Psoas muscle (tissue), 8 donors: ENCODE data around the gene PSMB7. TPM values are rescaled to one million over a fixed set of nuclear protein-coding genes. Genes with fewer than 3 reads are reported as not detected.

Experiments used
- ATAC-seq, 4 donors: fragments of 200-7000 bp; cut with Tn5 transposase; one replicate each; pipeline ENCODE4 v1.9.1; 2020; ENCODE audit warnings: moderate library complexity in 3 of 4, mild to moderate bottlenecking in 2 of 4
- DNase-seq, 2 donors: peaks; one replicate each; pipeline ENCODE4 v3.0.0-alpha.2; 2020
- H3K27ac ChIP-seq: fragments of 200-600 bp; one replicate; pipeline ENCODE4 v1.8.0; 2022
- H3K27me3 ChIP-seq, 3 donors: fragments of 200-600 bp in 1 of 3; one replicate each; pipeline versions ENCODE4 v1.6.1 to v1.8.0; 2013 to 2022; ENCODE audit warnings: low read length in 2 of 3, mild to moderate bottlenecking in 2 of 3, moderate library complexity in 1 of 3; ENCODE audit not compliant: insufficient read depth in 3 of 3
- H3K36me3 ChIP-seq, 2 donors: fragments of 200-600 bp in 1 of 2; one replicate each; pipeline versions ENCODE4 v1.6.1 to v1.8.0; 2013 to 2022; ENCODE audit warnings: low read depth in 1 of 2, mild to moderate bottlenecking in 1 of 2, moderate library complexity in 1 of 2; ENCODE audit not compliant: insufficient read depth in 1 of 2
- H3K4me1 ChIP-seq: fragments of 200-600 bp; one replicate; pipeline ENCODE4 v1.8.0; 2022
- H3K4me3 ChIP-seq: fragments of 200-600 bp; one replicate; pipeline ENCODE4 v1.8.0; 2022; ENCODE audit warnings: mild to moderate bottlenecking
- H3K9me3 ChIP-seq: fragments of 200-600 bp; one replicate; pipeline ENCODE4 v1.8.0; 2022
- CTCF ChIP-seq: fragments of 200-600 bp; IDR thresholded peaks from one replicate; pipeline ENCODE4 v1.8.0; 2022; ENCODE audit warnings: antibody characterized with exemption
- WGBS, 3 donors: extraction: QIAGEN DNeasy Blood & Tissue Kit; methylation state at CpG; one replicate each; pipeline versions ENCODE4 v1.1.6 to v1.1.7; 2013; 5-methylcytosine and 5-hydroxymethylcytosine counted together
- intact Hi-C, 2 donors: fragments of 100-400 bp; cut with DNase I; formaldehyde crosslinking; loops; one replicate each; pipeline versions ENCODE4 v1.11.0 to v1.14.2; 2022
- polyA plus RNA-seq, 3 donors: library from polyadenylated mRNA; stranded (reverse); fragments of 200-250 nt; gene quantifications; one replicate each; pipeline ENCODE4 v1.2.3, GENCODE V29; 2013
- total RNA-seq, 4 donors: library from RNA; stranded (reverse); fragmentation: NEBNext Ultra II Directional in 2 of 4; extraction: Animal tissue kit (Norgen Biotek cat#: 25700) in 2 of 4; gene quantifications; one replicate each; pipeline versions ENCODE4 v1.2.1 to v1.2.4, GENCODE V29; 2021 to 2023
- donor health status: healthy with polysubstance abuse.
- donor health status: DM: no; HTN: no; CAD: no; lungs with moderate emphysema.
- donor health status: Bipolar disorder and iron deficiency.
- donor health status: healthy.
- donor health status: DM: yes; HTN: yes; CAD: no.
- donor health status: DM: no; HTN: no; CAD: no.
- donor health status: DM: no; HTN: no; CAD: no.
- donor health status: DM: yes; HTN: yes; CAD: no.

Gene PSMB7
- total and polyA plus RNA-seq, 7 donors: 144 to 421 (median 189) TPM

GRCh38 chr9:124348831-124349230, 66.4 kb downstream of the PSMB7 start:
- intact Hi-C loops: no loop called here
- H3K4me1 ChIP-seq: no peaks in the 10 kb centered on the region

GRCh38 chr9:124348363-124348762, 66.9 kb downstream of the PSMB7 start:
- H3K4me3 ChIP-seq: no peak overlapping the region
- DNase-seq: no peak
- WGBS, 3 donors: 87 to 93% (median 91%) methylated on average over 3 of the region's 3 CpGs
- H3K4me1 ChIP-seq: peaks cover 2% of the 10 kb centered on the region
- no peak for ATAC-seq
- H3K36me3 ChIP-seq: peaks cover 0 to 88% of the 10 kb centered on the region in 2 donors
- no peak for TF ChIP-seq CTCF
- intact Hi-C loops: no loop called here
- H3K9me3 ChIP-seq: no peaks in the 10 kb centered on the region
- H3K27me3 ChIP-seq: no peaks in the 10 kb centered on the region
- H3K27ac ChIP-seq: no peak overlapping the region

More at GRCh38 chr9:124348831-124349230, 66.4 kb downstream of the PSMB7 start:
- no peak overlapping the region for H3K27ac ChIP-seq
- no peak for TF ChIP-seq CTCF
- 88 to 89% (median 89%) methylated on average over 12 of the region's 12 CpGs for WGBS, 3 donors
- H3K36me3 ChIP-seq: peaks cover 1 to 92% of the 10 kb centered on the region in 2 donors
- DNase-seq: peak in 1 of 2 donors; percentile 30
- H3K27me3 ChIP-seq: no peaks in the 10 kb centered on the region
- no peak overlapping the region for H3K4me3 ChIP-seq
- peak in 1 of 4 donors; percentile 9 for ATAC-seq
- no peaks in the 10 kb centered on the region for H3K9me3 ChIP-seq

- Histone ChIP-seq H3K27ac (no peak overlapping the region), H3K36me3 (peaks cover 0 to 84% of the 10 kb centered on the region in 2 donors), H3K4me1 (peaks cover 3% of the 10 kb centered on the region), H3K9me3 (no peaks in the 10 kb centered on the region), H3K4me3 (no peak overlapping the region), H3K27me3 (no peaks in the 10 kb centered on the region)
- no peak for ATAC-seq
- no peak for TF ChIP-seq CTCF
- intact Hi-C loops: no loop called here
- WGBS, 3 donors: 73 to 90% (median 77%) methylated on average over 8 of the region's 8 CpGs
- peak in 1 of 2 donors; percentile 30 for DNase-seq
Observed at GRCh38 chr9:124347968-124348358, 67.3 kb downstream of the PSMB7 start.

GRCh38 chr9:124347206-124347967, 67.9 kb downstream of the PSMB7 start:
- DNase-seq (peak in 1 of 2 donors; percentile 30), ATAC-seq (no peak)
- no peak overlapping the region for H3K4me3 ChIP-seq
- H3K27me3 ChIP-seq: no peaks in the 10 kb centered on the region
- WGBS, 3 donors: 81 to 85% (median 81%) methylated on average over 26 of the region's 26 CpGs
- intact Hi-C loops: no loop called here
- peaks cover 0 to 78% of the 10 kb centered on the region in 2 donors for H3K36me3 ChIP-seq
- no peak overlapping the region for H3K27ac ChIP-seq
- peaks cover 7% of the 10 kb centered on the region for H3K4me1 ChIP-seq
- no peaks in the 10 kb centered on the region for H3K9me3 ChIP-seq
- TF ChIP-seq CTCF: no peak
